GM10248 (cell line): ENCODE data around the gene KLK13.

ENCODE experiments used
- CTCF ChIA-PET: fragments of 300-600 bp; sonication (Branson Sonifier 250); formaldehyde crosslinking; extraction: SDS; loops from one replicate; lab custom pipeline; 2021; ENCODE audit warnings: antibody characterized with exemption; lab: Yijun Ruan, JAX
- POLR2A ChIA-PET: fragments of 350-650 bp; sonication (Branson Sonifier 250); formaldehyde crosslinking; extraction: SDS; loops from one replicate; lab custom pipeline; 2020; ENCODE audit warnings: antibody characterized with exemption; lab: Yijun Ruan, JAX
- DNase-seq: peaks from one replicate; pipeline ENCODE4 v3.0.0; 2012; ENCODE audit errors: extremely low spot score
- TF ChIP-seq, protein P1 (sequence below): IDR thresholded peaks from 2 replicates; pipeline ENCODE4 v1.5.1; 2012; ENCODE audit warnings: mild to moderate bottlenecking, low read depth; ENCODE audit errors: extremely low read depth, missing control alignments, control extremely low read depth

The KLK13 gene

DNA sequence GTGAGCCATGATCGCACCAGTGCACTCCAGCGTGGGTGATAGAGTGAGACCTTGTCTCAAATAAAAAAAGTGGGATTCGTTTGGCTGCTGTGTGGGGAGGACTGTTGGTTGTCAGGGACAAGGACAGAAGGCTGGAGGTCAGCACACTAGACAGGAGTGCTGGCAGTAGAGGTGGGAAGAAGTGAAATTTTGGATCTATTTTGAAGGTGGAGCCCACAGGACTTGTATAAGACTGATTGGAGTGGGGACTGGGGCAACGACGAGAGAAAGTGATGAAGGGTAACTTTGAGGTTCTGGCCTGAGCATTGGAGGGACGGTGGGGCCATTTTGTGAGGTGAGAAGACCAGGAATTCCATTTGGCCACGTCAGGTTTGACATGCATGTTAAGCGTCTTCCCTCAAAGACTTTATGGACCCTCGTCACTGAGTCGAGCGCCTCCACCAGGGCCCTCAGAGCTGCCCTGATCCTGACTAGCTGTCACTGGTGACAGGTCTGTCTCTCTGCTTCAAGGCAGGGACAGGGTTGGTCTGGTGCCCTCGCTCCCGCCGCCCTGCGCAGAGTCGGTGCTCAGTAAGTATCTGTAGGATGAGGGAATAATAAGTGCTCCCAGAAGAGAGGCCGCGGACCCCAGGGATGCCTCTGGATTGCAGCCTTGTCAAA is 42.6 kb upstream of the KLK13 start:
- POLR2A ChIA-PET, result no interaction called here
- DNase-seq, result no peak
- CTCF ChIA-PET, result no interaction called here
- TF ChIP-seq, protein P1, sequence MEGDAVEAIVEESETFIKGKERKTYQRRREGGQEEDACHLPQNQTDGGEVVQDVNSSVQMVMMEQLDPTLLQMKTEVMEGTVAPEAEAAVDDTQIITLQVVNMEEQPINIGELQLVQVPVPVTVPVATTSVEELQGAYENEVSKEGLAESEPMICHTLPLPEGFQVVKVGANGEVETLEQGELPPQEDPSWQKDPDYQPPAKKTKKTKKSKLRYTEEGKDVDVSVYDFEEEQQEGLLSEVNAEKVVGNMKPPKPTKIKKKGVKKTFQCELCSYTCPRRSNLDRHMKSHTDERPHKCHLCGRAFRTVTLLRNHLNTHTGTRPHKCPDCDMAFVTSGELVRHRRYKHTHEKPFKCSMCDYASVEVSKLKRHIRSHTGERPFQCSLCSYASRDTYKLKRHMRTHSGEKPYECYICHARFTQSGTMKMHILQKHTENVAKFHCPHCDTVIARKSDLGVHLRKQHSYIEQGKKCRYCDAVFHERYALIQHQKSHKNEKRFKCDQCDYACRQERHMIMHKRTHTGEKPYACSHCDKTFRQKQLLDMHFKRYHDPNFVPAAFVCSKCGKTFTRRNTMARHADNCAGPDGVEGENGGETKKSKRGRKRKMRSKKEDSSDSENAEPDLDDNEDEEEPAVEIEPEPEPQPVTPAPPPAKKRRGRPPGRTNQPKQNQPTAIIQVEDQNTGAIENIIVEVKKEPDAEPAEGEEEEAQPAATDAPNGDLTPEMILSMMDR, result no peak

DNA sequence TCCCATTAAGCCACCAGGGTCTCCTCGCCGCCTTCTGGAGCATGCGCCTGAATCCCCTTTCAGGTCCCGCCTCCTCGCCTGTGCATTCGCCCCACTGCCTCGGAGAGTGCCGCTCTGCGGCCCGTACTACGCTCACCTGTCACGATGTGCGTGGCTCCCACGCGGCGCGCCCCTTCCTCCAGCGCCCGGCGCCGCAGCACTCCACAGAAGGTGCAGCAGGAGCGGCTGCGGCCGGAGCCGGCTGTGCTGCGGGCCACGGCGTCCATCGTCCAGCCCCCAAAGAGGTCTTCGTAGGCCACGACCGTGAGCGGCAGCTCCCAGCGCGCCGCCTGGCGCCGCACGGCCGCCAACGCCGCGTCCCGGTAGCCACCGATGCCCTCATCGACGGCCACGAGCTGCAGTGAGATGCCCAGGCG is 39.0 kb upstream of the KLK13 start:
- CTCF ChIA-PET, result interaction anchor here (1.1 to 2.9 kb wide), 2 partner anchors 8 to 55 kb away, joined by 3 to 15 read pairs; no protein-coding TSS in a partner anchor
- POLR2A ChIA-PET, result no interaction called here
- TF ChIP-seq, protein P1, result no peak
- DNase-seq, result no peak

DNA sequence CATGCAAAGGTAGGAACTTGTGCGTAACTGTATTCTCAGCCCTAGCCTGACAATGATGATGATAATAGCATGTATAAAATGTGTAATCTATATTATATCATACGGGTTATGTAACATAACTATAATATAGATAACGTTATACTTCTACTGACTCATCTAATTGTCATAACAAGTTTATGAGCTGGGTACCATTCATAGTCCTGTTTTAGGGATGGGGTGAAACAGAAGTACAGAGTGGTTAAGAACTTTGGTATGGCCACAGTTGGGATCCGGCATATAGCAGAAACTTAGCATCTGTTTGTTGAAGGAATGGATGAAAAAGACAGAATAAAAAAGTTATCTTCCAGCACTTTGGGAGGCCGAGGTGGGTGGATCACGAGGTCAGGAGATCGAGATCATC is 38.1 kb upstream of the KLK13 start:
- DNase-seq, result no peak
- ChIA-PET POLR2A (no interaction called here), CTCF (interaction anchor here (1.6 to 2.9 kb wide), 2 partner anchors 8 to 56 kb away, joined by 3 to 15 read pairs; no protein-coding TSS in a partner anchor)
- TF ChIP-seq, protein P1, result no peak

DNA sequence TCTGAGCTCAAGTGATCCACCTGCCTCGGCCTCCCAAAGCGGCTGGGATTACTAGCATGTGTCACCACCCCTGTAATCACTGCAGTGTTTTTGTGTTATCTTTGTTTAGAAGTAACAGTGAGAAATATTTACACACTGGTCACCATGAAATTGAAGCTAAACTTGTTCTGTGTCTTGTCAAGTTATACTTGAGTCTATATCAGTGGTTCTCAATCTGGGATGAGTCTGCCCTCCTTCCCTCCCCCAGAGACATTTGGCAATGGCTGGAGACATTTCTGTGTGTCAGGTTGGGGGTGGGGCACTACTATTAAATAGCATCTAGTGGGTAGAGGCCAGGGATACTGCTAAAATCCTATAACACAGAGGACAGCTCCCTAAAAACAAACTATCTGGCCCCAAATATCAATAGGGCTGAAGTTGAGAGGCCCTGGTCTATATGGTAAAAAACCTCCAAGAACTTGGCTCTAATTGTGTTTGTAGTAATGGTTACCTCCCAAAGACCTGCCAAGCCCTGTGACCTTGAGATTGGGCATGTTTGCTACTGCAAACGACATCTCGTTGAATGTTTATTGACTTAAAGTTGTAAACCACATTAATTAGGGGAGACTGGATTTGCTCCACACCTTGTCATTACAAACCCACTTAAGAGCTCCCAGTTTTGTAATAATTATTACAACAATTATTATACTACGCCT is 36.4 kb upstream of the KLK13 start:
- DNase-seq, result no peak
- CTCF ChIA-PET, result interaction anchor here (1.2 to 1.6 kb wide), 2 partner anchors 58 to 733 kb away, joined by 3 read pairs; no protein-coding TSS in a partner anchor
- POLR2A ChIA-PET, result no interaction called here
- TF ChIP-seq, protein P1, result no peak

DNA sequence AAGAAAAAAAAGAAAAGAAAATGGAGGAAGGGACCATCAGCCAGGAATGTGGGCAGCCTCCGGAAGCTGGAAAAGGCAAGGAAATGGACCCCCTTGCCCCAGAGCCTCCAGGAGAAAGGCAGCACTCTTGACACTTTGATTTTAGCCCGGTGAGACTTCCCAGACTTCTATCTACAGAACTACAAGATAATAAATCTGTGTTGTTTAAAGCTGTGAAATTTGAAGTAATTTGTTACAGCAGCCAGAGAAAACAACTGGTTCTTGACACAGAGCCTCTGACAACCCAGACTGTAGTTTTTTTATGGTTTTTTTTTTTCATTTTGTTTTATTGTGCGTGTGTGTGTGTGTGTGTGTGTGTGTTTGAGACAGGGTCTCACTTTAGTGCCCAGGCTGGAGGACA is 35.7 kb upstream of the KLK13 start:
- CTCF ChIA-PET, result interaction anchor here (1.2 to 1.5 kb wide), 2 partner anchors 20 to 732 kb away, joined by 3 read pairs; no protein-coding TSS in a partner anchor
- POLR2A ChIA-PET, result no interaction called here
- TF ChIP-seq, protein P1, result no peak
- no peak for DNase-seq

DNA sequence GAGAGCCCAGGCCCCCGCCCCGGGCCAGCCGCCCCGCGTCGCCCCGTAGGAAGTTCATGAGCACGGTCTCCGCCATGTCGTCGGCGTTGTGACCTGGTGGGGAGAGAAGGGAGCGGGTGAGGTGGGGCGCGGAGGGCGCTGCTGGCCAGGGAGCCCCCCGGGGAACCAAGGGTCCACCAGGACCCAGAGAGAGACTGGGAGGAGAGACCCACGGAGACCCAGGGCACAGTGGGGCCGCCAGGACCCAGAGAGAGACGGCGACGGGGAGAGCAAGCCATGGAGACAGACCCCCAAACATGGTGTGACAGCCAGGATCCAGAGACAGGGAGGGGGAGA is 34.1 kb upstream of the KLK13 start:
- DNase-seq, result no peak
- TF ChIP-seq, protein P1, result no peak
- CTCF ChIA-PET, result no interaction called here
- POLR2A ChIA-PET, result no interaction called here
